ENCODE measurements around the gene PTCHD1. TPM values are rescaled to one million over a fixed set of nuclear protein-coding genes. Genes with fewer than 3 reads are reported as not detected.

The PTCHD1 gene
- total and polyA plus RNA-seq, 2 of the 13 experiments (the other 11 are each of a cell fraction or from before 2014, with no cell fraction given): not detected

GRCh38 chrX:23356189-23356588 is 21.5 kb downstream of the PTCHD1 start (continued):
- TF ChIP-seq, protein P1, sequence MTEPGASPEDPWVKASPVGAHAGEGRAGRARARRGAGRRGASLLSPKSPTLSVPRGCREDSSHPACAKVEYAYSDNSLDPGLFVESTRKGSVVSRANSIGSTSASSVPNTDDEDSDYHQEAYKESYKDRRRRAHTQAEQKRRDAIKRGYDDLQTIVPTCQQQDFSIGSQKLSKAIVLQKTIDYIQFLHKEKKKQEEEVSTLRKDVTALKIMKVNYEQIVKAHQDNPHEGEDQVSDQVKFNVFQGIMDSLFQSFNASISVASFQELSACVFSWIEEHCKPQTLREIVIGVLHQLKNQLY (CRISPR knock-in tag; IDR thresholded peaks at IDR 0.05): no peak
- no peak for TF ChIP-seq ZNF264 (CRISPR knock-in tag; IDR thresholded peaks at IDR 0.05)
- TF ChIP-seq, protein P2, sequence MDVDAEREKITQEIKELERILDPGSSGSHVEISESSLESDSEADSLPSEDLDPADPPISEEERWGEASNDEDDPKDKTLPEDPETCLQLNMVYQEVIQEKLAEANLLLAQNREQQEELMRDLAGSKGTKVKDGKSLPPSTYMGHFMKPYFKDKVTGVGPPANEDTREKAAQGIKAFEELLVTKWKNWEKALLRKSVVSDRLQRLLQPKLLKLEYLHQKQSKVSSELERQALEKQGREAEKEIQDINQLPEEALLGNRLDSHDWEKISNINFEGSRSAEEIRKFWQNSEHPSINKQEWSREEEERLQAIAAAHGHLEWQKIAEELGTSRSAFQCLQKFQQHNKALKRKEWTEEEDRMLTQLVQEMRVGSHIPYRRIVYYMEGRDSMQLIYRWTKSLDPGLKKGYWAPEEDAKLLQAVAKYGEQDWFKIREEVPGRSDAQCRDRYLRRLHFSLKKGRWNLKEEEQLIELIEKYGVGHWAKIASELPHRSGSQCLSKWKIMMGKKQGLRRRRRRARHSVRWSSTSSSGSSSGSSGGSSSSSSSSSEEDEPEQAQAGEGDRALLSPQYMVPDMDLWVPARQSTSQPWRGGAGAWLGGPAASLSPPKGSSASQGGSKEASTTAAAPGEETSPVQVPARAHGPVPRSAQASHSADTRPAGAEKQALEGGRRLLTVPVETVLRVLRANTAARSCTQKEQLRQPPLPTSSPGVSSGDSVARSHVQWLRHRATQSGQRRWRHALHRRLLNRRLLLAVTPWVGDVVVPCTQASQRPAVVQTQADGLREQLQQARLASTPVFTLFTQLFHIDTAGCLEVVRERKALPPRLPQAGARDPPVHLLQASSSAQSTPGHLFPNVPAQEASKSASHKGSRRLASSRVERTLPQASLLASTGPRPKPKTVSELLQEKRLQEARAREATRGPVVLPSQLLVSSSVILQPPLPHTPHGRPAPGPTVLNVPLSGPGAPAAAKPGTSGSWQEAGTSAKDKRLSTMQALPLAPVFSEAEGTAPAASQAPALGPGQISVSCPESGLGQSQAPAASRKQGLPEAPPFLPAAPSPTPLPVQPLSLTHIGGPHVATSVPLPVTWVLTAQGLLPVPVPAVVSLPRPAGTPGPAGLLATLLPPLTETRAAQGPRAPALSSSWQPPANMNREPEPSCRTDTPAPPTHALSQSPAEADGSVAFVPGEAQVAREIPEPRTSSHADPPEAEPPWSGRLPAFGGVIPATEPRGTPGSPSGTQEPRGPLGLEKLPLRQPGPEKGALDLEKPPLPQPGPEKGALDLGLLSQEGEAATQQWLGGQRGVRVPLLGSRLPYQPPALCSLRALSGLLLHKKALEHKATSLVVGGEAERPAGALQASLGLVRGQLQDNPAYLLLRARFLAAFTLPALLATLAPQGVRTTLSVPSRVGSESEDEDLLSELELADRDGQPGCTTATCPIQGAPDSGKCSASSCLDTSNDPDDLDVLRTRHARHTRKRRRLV (CRISPR knock-in tag; IDR thresholded peaks at IDR 0.05): no peak

DNA sequence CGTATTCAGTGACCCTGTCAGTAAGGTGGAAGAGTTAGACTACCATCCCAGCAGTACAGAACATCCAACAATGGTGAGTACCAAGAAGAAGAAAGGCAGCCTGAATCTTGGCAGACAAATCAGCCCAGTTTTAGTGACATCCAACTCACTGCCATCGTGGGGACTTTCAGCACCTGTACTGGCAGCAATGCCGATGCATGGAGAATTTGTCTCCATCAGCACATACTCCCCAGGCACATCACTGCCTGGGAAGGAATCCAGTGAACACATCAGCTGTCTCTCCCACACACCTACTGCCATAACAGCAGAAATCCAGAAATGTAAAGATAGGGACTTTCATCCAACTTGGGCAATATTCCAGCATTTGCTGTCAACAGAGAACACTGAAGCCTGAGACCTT is 29.8 kb downstream of the PTCHD1 start:
- no peak overlapping the region for H3K4me3 ChIP-seq (replicated peaks in 1 of 3; ENCODE audit: insufficient read depth in 1 of 3, low read depth in 2 of 3, low read length in 3 of 3)
- no peaks in the 10 kb centered on the region for H3K4me1 ChIP-seq (ENCODE audit: insufficient read depth, low read length)
- ATAC-seq: no peak
- H3K9ac ChIP-seq (ENCODE audit: insufficient read depth, low read depth, low read length): no peak overlapping the region
- H3K4me2 ChIP-seq (ENCODE audit: low read depth, low read length): no peak overlapping the region
- H4K20me1 ChIP-seq (ENCODE audit: insufficient read depth, low read length): no peaks in the 10 kb centered on the region
- in situ Hi-C loops (cut with HindIII; ENCODE audit: extremely low pct_ligation_motif_present, low pct_unique_long_range_greater_than_20kb): no loop called here
- no peak for DNase-seq (ENCODE audit: low spot score)
- peaks cover 2 to 4% of the 10 kb centered on the region in 2 experiments; a peak in 2 of 5 replicates for H3K27me3 ChIP-seq (ENCODE audit: control insufficient read depth in 1 of 2, insufficient read depth in 2 of 2, low read length in 2 of 2)
- no peak overlapping the region for H3K27ac ChIP-seq (ENCODE audit: extremely low read length, insufficient read depth, low read length)
- ChIA-PET POLR2A (no interaction called here), CTCF (ENCODE audit: low intra/inter-chr PET ratio, low total read pairs) (no interaction called here)
- no peaks in the 10 kb centered on the region for H3K36me3 ChIP-seq (replicated peaks in 1 of 2; ENCODE audit: control insufficient read depth in 1 of 2, insufficient read depth in 2 of 2, low read length in 2 of 2)
- no TSS peak for BruUV-seq (replicated peaks)
- no peaks in the 10 kb centered on the region for H3K9me3 ChIP-seq (ENCODE audit: low read length)
- H2AFZ ChIP-seq (ENCODE audit: low read length): no peak overlapping the region
- no CpG with 5 or more reads among the region's 3 CpGs for WGBS (ENCODE audit: low lambda C conversion rate)
- TF ChIP-seq DNMT1 (CRISPR knock-in tag; IDR thresholded peaks at IDR 0.05) (no peak), ZNF282 (IDR thresholded peaks at IDR 0.05; ENCODE audit: partially characterized antibody) (no peak), ZKSCAN5 (CRISPR knock-in tag; IDR thresholded peaks at IDR 0.05) (no peak), PCBP2 (optimal IDR thresholded peaks at IDR 0.05; ENCODE audit: low read depth, low read length, poor library complexity, severe bottlenecking) (no peak), DR1 (CRISPR knock-in tag; IDR thresholded peaks at IDR 0.05) (no peak), ZNF138 (CRISPR knock-in tag; IDR thresholded peaks at IDR 0.05; ENCODE audit: low read depth) (no peak), EZH2 (conservative IDR thresholded peaks at IDR 0.05; ENCODE audit: low read depth, low read length) (no peak), ZNF570 (CRISPR knock-in tag; IDR thresholded peaks at IDR 0.05; ENCODE audit: borderline replicate concordance) (no peak)
- TF ChIP-seq, protein P3, sequence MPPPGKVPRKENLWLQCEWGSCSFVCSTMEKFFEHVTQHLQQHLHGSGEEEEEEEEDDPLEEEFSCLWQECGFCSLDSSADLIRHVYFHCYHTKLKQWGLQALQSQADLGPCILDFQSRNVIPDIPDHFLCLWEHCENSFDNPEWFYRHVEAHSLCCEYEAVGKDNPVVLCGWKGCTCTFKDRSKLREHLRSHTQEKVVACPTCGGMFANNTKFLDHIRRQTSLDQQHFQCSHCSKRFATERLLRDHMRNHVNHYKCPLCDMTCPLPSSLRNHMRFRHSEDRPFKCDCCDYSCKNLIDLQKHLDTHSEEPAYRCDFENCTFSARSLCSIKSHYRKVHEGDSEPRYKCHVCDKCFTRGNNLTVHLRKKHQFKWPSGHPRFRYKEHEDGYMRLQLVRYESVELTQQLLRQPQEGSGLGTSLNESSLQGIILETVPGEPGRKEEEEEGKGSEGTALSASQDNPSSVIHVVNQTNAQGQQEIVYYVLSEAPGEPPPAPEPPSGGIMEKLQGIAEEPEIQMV (CRISPR knock-in tag; IDR thresholded peaks at IDR 0.05; ENCODE audit: low read depth): no peak
- no peak for FAIRE-seq
- intact Hi-C loops (cut with micrococcal nuclease; ENCODE audit: unreplicated experiment): no loop called here
- H3K79me2 ChIP-seq (ENCODE audit: insufficient read depth, low read length): no peaks in the 10 kb centered on the region
